K562 (cell line): Measurements from ENCODE around the gene PPARG. TPM values are rescaled to one million over a fixed set of nuclear protein-coding genes. Genes with fewer than 3 reads are reported as not detected.

Experiments
- ATAC-seq: fragments of 200-7000 bp; cut with Tn5 transposase; 3 replicates; pipeline ENCODE4 v1.9.1; 2020; ENCODE audit warnings: moderate library complexity
- BruUV-seq: library from RNA; stranded (reverse); fragments of 400-500 nt; replicated peaks from 2 replicates; lab custom pipeline; 2021; lab: Mats Ljungman, UMichigan
- CTCF ChIA-PET: fragments of 300-600 bp; formaldehyde crosslinking; extraction: SDS; loops from one replicate; lab custom pipeline; 2021; ENCODE audit warnings: low intra/inter-chr PET ratio; lab: Yijun Ruan, JAX
- POLR2A ChIA-PET: fragments of 300-600, 350-650 bp; sonication (Branson Sonifier 250); formaldehyde crosslinking; extraction: SDS; loops from one replicate; lab custom pipeline; 2021; ENCODE audit warnings: antibody characterized with exemption, inconsistent platforms; lab: Yijun Ruan, JAX
- DNase-seq, 4 experiments: peaks; one replicate each; pipeline versions ENCODE4 v3.0.0 to v3.0.0-alpha.2; 2011 to 2018; ENCODE audit warnings: low spot score in 3 of 4, mixed read lengths in 3 of 4; ENCODE audit errors: extremely low read depth in 1 of 4
- FAIRE-seq: peaks from 2 replicates; lab custom pipeline; 2011; peaks lifted over from hg19 to GRCh38; lab: Jason Lieb, UNC
- H2AFZ ChIP-seq: 2 replicates; pipeline ENCODE4 v1.6.0; 2011; ENCODE audit warnings: low read depth, low read length, control low read depth, inconsistent platforms
- H3K27ac ChIP-seq: fragments of 200-600 bp; 3 replicates; pipeline ENCODE4 v1.8.0; 2011; ENCODE audit warnings: low read depth, mild to moderate bottlenecking, control low read depth, inconsistent platforms, low read length, moderate library complexity, mixed read lengths; ENCODE audit errors: extremely low read depth
- H3K27me3 ChIP-seq, 2 experiments: fragments of 300-600 bp in 1 of 2; 2 replicates in 1 of 2; 3 replicates in 1 of 2; pipeline versions ENCODE4 v1.6.0 to v1.8.0; 2011; ENCODE audit warnings: inconsistent platforms in 2 of 2, low read length in 2 of 2, mild to moderate bottlenecking in 1 of 2, mixed read lengths in 1 of 2, moderate library complexity in 1 of 2; ENCODE audit not compliant: control insufficient read depth in 2 of 2, insufficient read depth in 2 of 2
- H3K36me3 ChIP-seq: fragments of 300-600 bp; 3 replicates; pipeline ENCODE4 v1.8.0; 2011; ENCODE audit warnings: mild to moderate bottlenecking, low read length, inconsistent platforms; ENCODE audit not compliant: control insufficient read depth, insufficient read depth
- H3K4me1 ChIP-seq, 2 experiments: fragments of 200-600 bp in 1 of 2; replicated peaks in 1 of 2; 2 replicates in 1 of 2; 3 replicates in 1 of 2; pipeline versions ENCODE4 v1.5.1 to v1.8.0; 2011; ENCODE audit warnings: inconsistent platforms in 2 of 2, low read length in 2 of 2, mild to moderate bottlenecking in 1 of 2, mixed read lengths in 1 of 2, moderate library complexity in 1 of 2; ENCODE audit not compliant: control insufficient read depth in 2 of 2, insufficient read depth in 2 of 2
- H3K4me2 ChIP-seq: 2 replicates; pipeline ENCODE4 v1.6.1; 2011; ENCODE audit warnings: low read length, control low read depth, inconsistent platforms, mixed read lengths; ENCODE audit not compliant: insufficient read depth
- H3K4me3 ChIP-seq: fragments of 200-600 bp; sonication (generic), shearing (Covaris generic); 2 replicates; pipeline ENCODE4 v1.5.1; 2016; ENCODE audit warnings: control low read depth, inconsistent platforms
- H3K79me2 ChIP-seq: fragments of 200-600 bp; 3 replicates; pipeline ENCODE4 v1.8.0; 2011; ENCODE audit warnings: low read length, inconsistent platforms; ENCODE audit not compliant: control insufficient read depth, insufficient read depth
- H3K9ac ChIP-seq, 2 experiments: 2 replicates each; pipeline versions ENCODE4 v1.6.0 to v1.6.1; 2011; ENCODE audit warnings: low read depth in 2 of 2, low read length in 2 of 2, control low read depth in 1 of 2, inconsistent platforms in 1 of 2, mild to moderate bottlenecking in 1 of 2, mixed read lengths in 1 of 2; ENCODE audit not compliant: insufficient read depth in 1 of 2
- H3K9me1 ChIP-seq: one replicate; pipeline ENCODE4 v1.6.0; 2011; ENCODE audit warnings: inconsistent platforms, mild to moderate bottlenecking, low read length, moderate library complexity; ENCODE audit not compliant: control insufficient read depth, insufficient read depth
- H3K9me3 ChIP-seq: replicated peaks from 2 replicates; pipeline ENCODE4 v1.5.1; 2011; ENCODE audit warnings: low read depth, low read length, inconsistent platforms; ENCODE audit not compliant: control insufficient read depth, insufficient read depth
- H4K20me1 ChIP-seq: replicated peaks from 2 replicates; pipeline ENCODE4 v1.6.1; 2011; ENCODE audit warnings: low read length, inconsistent platforms, mixed read lengths; ENCODE audit not compliant: control insufficient read depth, insufficient read depth
- CEBPB ChIP-seq: fragments of 450-650 bp; IDR thresholded peaks from 2 replicates; pipeline ENCODE4 v1.6.1; 2016; ENCODE audit warnings: missing genetic modification characterization, missing compliant biosample characterization
- CEBPG ChIP-seq, 3 experiments: fragments of 200-800 bp in 1 of 3; sonication (Bioruptor generic) in 1 of 3; sonication (generic) in 1 of 3; formaldehyde crosslinking in 1 of 3; IDR thresholded peaks in 2 of 3; conservative IDR thresholded peaks in 1 of 3; 2 replicates each; pipeline versions ENCODE4 v1.6.1 to v1.8.0; 2016 to 2022; ENCODE audit warnings: missing compliant biosample characterization in 2 of 3, missing genetic modification characterization in 2 of 3, mild to moderate bottlenecking in 1 of 3, missing genetic modification reagents in 1 of 3
- E2F4 ChIP-seq: sonication (generic); formaldehyde crosslinking; IDR thresholded peaks from 2 replicates; pipeline ENCODE4 v1.8.0; 2022; ENCODE audit warnings: mild to moderate bottlenecking, low read depth, missing genetic modification reagents
- EP300 ChIP-seq: IDR thresholded peaks from 2 replicates; pipeline ENCODE4 v1.6.1; 2012; ENCODE audit warnings: low read length, improper control_type of control experiment
- GTF3C2 ChIP-seq: IDR thresholded peaks from 3 replicates; pipeline ENCODE4 v1.6.1; 2011; ENCODE audit warnings: borderline replicate concordance, mild to moderate bottlenecking, moderate library complexity; ENCODE audit not compliant: insufficient read length; ENCODE audit errors: extremely low read depth
- MAFF ChIP-seq: IDR thresholded peaks from 2 replicates; pipeline ENCODE4 v1.6.1; 2012; ENCODE audit warnings: low read length, improper control_type of control experiment
- PML ChIP-seq: IDR thresholded peaks from 2 replicates; pipeline ENCODE4 v1.6.1; 2012; ENCODE audit warnings: low read length, inconsistent platforms
- PTRF ChIP-seq: fragments of 450-650 bp; IDR thresholded peaks from 2 replicates; pipeline ENCODE4 v1.6.1; 2016; ENCODE audit warnings: mild to moderate bottlenecking, missing genetic modification characterization, missing compliant biosample characterization
- RB1 ChIP-seq: fragments of 450-650 bp; IDR thresholded peaks from 2 replicates; pipeline ENCODE4 v1.6.1; 2017; ENCODE audit warnings: low read depth, mild to moderate bottlenecking
- RFX5 ChIP-seq: IDR thresholded peaks from 2 replicates; pipeline ENCODE4 v1.6.1; 2011; ENCODE audit warnings: low read depth, mild to moderate bottlenecking, improper control_type of control experiment, low read length
- SIX5 ChIP-seq, 2 experiments: IDR thresholded peaks; 2 replicates each; pipeline ENCODE4 v1.6.1; 2011; ENCODE audit warnings: low read length in 2 of 2, borderline replicate concordance in 1 of 2, low read depth in 1 of 2, mild to moderate bottlenecking in 1 of 2, moderate library complexity in 1 of 2; ENCODE audit not compliant: insufficient read depth in 1 of 2
- SREBF1 ChIP-seq: fragments of 150-350 bp; IDR thresholded peaks from 2 replicates; pipeline ENCODE4 v1.6.1; 2014; ENCODE audit warnings: antibody characterized with exemption, low read depth, low read length, borderline replicate concordance
- TAF7 ChIP-seq: fragments of 450-650 bp; IDR thresholded peaks from 2 replicates; pipeline ENCODE4 v1.6.1; 2016; ENCODE audit warnings: missing genetic modification characterization, missing compliant biosample characterization
- TFAP4 ChIP-seq: sonication (generic); formaldehyde crosslinking; IDR thresholded peaks from 2 replicates; pipeline ENCODE4 v1.8.0; 2022; ENCODE audit warnings: missing genetic modification reagents, mild to moderate bottlenecking, moderate library complexity, borderline replicate concordance
- TOE1 ChIP-seq, 2 experiments: fragments of 450-650 bp in 1 of 2; sonication (generic) in 1 of 2; formaldehyde crosslinking in 1 of 2; IDR thresholded peaks; 2 replicates each; pipeline versions ENCODE4 v1.7.1 to v1.8.0; 2016 to 2022; ENCODE audit warnings: borderline replicate concordance in 2 of 2, mild to moderate bottlenecking in 2 of 2, antibody characterized with exemption in 1 of 2, inconsistent platforms in 1 of 2, low read depth in 1 of 2, missing genetic modification reagents in 1 of 2, moderate library complexity in 1 of 2
- ZBTB7A ChIP-seq: IDR thresholded peaks from 2 replicates; pipeline ENCODE4 v1.6.1; 2011; ENCODE audit warnings: low read depth, mild to moderate bottlenecking, low read length, moderate library complexity, borderline replicate concordance; ENCODE audit not compliant: control insufficient read depth
- WGBS: fragments of 100-300 bp; shearing (Covaris generic); methylation state at CpG from one replicate; pipeline ENCODE4 v1.1.6; 2016; ENCODE audit warnings: low coverage, mixed read lengths; ENCODE audit not compliant: insufficient coverage; ENCODE audit errors: missing lambda C conversion rate; 5-methylcytosine and 5-hydroxymethylcytosine counted together
- in situ Hi-C: fragments of 300-500 bp; cut with MboI; formaldehyde crosslinking; loops from 4 replicates; pipeline ENCODE4 v1.15.0; 2018; ENCODE audit warnings: inconsistent platforms, mixed read lengths
- intact Hi-C: fragments of 100-400 bp; cut with micrococcal nuclease; formaldehyde crosslinking; loops from 2 replicates; pipeline ENCODE4 v1.14.2; 2022
- polyA plus RNA-seq, 8 experiments: library from polyadenylated mRNA; depleted of rRNA in 4 of 8; stranded (reverse) in 5 of 8; unstranded in 3 of 8; fragments of >200 nt; fragmentation: Nextera tagmentation in 2 of 8; fragmentation: Illumina TruSeq in 1 of 8; extraction: Ambion mirVana in 2 of 8; extraction: Trizol in 1 of 8; gene quantifications; 2 replicates each; pipeline versions ENCODE4 v1.2.1 to v1.2.3, GENCODE V29; 2011 to 2014; ENCODE audit warnings: inconsistent platforms in 1 of 8, missing spikeins in 1 of 8
- total RNA-seq, 7 experiments: library from RNA; depleted of rRNA in 6 of 7; stranded (reverse); fragments of >200 nt in 6 of 7; fragmentation: Illumina TruSeq in 2 of 7; extraction: Trizol in 2 of 7; gene quantifications; 2 replicates each; pipeline versions ENCODE4 v1.2.1 to v1.2.3, GENCODE V29; 2011 to 2021; ENCODE audit warnings: low replicate concordance in 1 of 7

PPARG gene
- total and polyA plus RNA-seq, 9 of the 15 experiments (the other 6 are each of a cell fraction or from before 2014, with no cell fraction given) = not detected

GRCh38 chr3:12353796-12354525, 65.1 kb downstream of the PPARG start:
- H3K79me2 ChIP-seq = no peaks in the 10 kb centered on the region
- intact Hi-C loops = no loop called here
- no peak overlapping the region for H3K4me2 ChIP-seq
- H3K27ac ChIP-seq = no peak overlapping the region
- H3K4me1 ChIP-seq = no peaks in the 10 kb centered on the region
- under 1% methylated on average over 7 of the region's 7 CpGs for WGBS
- ATAC-seq = no peak
- FAIRE-seq = no peak
- H3K9ac ChIP-seq = no peak overlapping the region
- no peaks in the 10 kb centered on the region for H3K9me3 ChIP-seq
- in situ Hi-C loops = no loop called here
- no peak overlapping the region for H2AFZ ChIP-seq
- H3K36me3 ChIP-seq = no peaks in the 10 kb centered on the region
- H4K20me1 ChIP-seq = no peaks in the 10 kb centered on the region
- ChIA-PET CTCF (no interaction called here), POLR2A (interaction anchor here (0.6 kb wide), 1 partner anchor 127 kb away, joined by 3 read pairs; no protein-coding TSS in a partner anchor)
- BruUV-seq = no TSS peak
- H3K4me3 ChIP-seq = no peak overlapping the region
- no peaks in the 10 kb centered on the region for H3K9me1 ChIP-seq
- DNase-seq = no peak
- H3K27me3 ChIP-seq = peaks cover 8% of the 10 kb centered on the region in 2 experiments; a peak in 4 of 5 replicates
- TF ChIP-seq CEBPB (tag) = peak; percentile 42; the same call in 1 of the 2 replicates
- no peak for TF ChIP-seq RB1
- TF ChIP-seq RFX5 = no peak
- no peak for TF ChIP-seq PTRF (tag)
- no peak for TF ChIP-seq TAF7 (tag)
- TF ChIP-seq CEBPG (CRISPR knock-in tag; IDR thresholded peaks at IDR 0.05) = no peak
- TF ChIP-seq CEBPG (tag; conservative IDR thresholded peaks at IDR 0.05 in 1 of 2, IDR thresholded peaks at IDR 0.05 in 1 of 2) = peak; percentile 90 to 93
- TF ChIP-seq MAFF = no peak
- no peak for TF ChIP-seq PML
- TF ChIP-seq ZBTB7A = no peak
- no peak for TF ChIP-seq SIX5 (IDR thresholded peaks at IDR 0.05; ENCODE audit: borderline replicate concordance in 1 of 2, insufficient read depth in 1 of 2, low read depth in 1 of 2, low read length in 2 of 2)
- TF ChIP-seq TFAP4 = no peak
- TF ChIP-seq TOE1 (IDR thresholded peaks at IDR 0.05; ENCODE audit: borderline replicate concordance) = no peak
- no peak for TF ChIP-seq TOE1 (CRISPR knock-in tag; IDR thresholded peaks at IDR 0.05; ENCODE audit: borderline replicate concordance, low read depth)
- TF ChIP-seq EP300 = no peak
- no peak for TF ChIP-seq SREBF1
- no peak for TF ChIP-seq GTF3C2
- no peak for TF ChIP-seq E2F4
